GM21737 (cell line): ENCODE data around the gene CES1.
"Not testable (repeated sequence)": the region's sequence is repeated elsewhere in the genome, so short reads cannot be mapped to it uniquely, and the experiment has no call there.

Source experiments
- ATAC-seq: cut with Tn5 transposase; IDR thresholded peaks from one replicate; pipeline ENCODE4 v1.9.1; 2021; ENCODE audit warnings: mild to moderate bottlenecking, moderate library complexity; ENCODE audit not compliant: unreplicated experiment

The CES1 gene

DNA sequence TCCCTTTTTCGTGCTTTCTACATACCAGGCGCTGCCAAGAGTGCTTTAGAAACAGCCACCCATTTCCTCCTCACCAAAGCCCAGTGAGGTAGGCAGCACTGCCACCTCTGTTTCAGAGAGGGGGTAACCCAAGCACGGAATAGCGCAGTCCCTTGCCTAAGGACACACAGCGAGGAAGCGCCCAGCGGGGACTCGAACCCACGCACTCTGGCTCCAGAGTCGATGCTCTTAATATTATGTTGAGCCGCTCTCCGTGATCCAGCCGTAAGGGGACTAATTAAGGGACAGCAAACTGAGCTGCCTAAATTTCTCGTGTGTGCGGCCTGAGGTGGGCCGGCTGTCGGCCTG is 497 bp downstream of the CES1 start:
- ATAC-seq, result no peak

DNA sequence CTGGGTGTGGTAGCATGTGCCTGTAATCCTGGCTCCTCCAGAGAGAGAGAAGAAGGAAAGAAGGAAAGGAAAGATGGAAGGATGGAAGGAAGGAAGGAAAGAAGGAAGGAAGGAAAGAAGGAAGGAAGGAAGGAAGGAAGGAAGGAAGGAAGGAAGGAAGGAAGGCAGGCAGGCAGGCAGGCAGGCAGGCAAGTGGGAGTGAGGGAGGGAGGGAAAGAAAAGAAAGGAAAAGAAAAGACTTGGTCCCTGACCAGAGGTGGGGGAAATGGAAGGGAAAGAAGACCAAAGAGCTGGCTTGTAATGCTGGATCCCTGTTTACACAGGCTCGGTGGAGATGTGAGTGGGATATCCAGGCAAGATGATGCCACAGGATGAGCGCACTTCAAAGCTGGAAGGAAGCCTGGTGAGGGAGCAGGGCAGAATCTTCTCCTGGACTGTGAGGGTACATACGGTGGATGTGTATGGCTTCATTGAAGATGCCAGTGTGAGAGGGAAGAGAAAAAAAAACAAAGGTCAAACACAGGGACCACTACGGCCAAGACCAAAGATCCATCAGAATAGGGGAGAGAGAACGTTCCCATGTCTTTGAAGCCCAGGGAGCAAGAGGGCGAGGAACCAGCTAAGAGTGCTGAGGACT is 2.1 kb downstream of the CES1 start:
- no peak for ATAC-seq

DNA sequence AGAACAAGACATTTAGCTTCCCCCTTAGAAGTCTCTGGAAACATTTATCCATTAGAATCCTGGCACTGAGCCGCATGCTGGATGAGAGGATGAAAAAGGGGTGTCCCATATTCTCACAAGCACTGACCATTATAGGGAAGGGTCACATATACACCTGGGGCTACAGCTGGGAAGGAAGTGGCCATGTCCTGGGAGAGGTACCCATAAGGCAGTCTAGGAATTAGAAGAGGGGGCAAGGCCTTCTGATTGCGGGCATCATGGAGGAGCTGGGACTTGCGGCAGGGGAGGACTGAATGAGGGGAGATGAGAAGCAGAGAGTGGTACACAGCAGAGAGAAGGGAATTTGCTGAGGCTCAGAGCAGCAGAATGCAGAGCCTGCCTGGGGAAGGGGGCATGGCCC is 3.7 kb downstream of the CES1 start:
- ATAC-seq, result not testable (repeated sequence)

- ATAC-seq, result no peak
Observed at GRCh38 chr16:55828680-55829079, 4.2 kb downstream of the CES1 start.

DNA sequence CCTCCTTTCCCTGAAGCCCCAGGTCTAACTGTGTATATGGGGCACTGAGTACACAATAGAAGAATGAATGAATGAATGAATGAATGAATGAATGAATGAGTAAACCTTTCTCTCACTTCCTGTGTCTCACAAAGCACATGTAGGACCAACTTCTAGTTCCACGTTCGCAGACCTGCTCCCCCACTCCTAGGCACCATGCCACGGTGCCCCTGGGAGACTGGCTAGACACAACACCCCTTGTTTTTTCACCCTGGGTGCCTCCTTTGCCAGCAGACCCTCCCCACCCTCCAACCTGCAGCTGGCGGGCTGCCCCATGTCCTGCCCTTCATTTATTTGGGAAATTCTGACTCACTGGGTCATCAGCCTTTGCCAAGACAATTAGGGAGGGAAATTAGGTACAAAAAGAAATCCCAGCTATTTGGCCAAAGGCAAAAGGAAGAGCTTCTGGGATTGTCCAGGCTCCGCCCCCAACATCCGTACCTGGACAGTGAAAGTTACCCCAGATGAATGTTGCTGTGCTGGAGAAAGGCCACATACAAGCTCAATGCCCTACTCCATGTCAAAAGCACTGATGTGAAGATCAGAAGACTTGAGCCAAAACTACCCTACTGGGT is 7.7 kb downstream of the CES1 start:
- ATAC-seq, result no peak

- no peak for ATAC-seq
Observed at GRCh38 chr16:55824473-55825000, 8.4 kb downstream of the CES1 start.

- no peak for ATAC-seq
Observed at GRCh38 chr16:55822280-55822810, 10.6 kb downstream of the CES1 start.

DNA sequence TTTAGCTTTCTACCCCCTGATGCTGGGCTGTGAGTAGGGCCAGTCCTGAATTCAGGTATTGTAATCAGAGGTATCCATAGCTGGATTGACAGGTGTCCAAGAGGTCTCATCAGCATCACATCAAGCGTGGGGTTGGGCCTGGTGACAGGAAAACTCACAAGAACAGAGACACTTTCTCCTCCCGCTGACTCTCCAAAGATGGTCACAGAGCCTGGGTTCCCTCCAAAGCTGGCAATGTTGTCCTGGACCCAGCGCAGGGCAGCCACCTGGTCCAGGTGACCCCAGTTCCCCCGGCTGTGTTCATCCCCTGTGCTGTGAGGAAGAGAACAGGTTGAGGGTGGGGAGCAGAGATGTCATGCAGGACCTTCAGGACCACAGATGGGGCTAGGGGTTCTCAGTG is 11.7 kb downstream of the CES1 start:
- ATAC-seq, result no peak

DNA sequence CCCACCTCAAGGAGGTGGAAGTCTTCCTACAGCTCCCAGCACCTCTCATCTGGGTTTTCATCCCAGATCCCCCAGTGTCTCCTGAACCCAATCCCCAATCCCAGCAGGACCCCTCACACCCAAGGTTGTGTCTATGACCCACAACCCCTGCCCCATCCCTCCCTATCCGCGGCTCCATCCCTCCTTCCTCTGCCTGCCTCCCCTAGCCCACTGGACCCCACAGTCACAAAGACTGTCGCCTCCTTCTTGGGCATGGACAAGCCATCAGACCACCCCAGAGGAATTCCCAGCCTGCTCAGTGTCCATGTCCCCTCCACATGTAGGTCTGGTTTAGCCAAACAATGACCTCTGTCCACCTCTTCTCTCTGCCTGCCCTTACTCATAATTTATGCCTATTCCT is 12.3 kb downstream of the CES1 start:
- no peak for ATAC-seq

GRCh38 chr16:55817236-55817912 is 15.5 kb downstream of the CES1 start:
- no peak for ATAC-seq

DNA sequence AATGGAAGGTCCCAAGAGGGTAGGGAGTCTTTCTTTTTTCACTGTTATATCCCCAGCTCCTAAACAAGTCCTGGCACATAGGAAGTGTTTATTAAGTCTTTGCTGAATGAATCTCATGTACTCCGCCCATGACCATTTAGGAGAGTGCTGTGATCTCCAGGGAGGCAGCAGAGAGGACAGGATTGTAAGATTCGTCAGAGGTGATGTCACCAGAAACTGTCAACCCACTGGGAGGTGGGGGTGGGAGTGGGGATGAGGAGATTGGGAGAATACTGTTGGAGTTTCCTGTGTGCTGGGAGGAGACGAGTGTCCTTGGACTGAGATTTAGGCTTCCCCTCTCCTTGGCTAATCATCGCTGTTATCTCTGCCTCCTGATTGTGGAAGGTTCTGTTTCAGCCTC is 16.7 kb downstream of the CES1 start:
- ATAC-seq, result not testable (repeated sequence)

DNA sequence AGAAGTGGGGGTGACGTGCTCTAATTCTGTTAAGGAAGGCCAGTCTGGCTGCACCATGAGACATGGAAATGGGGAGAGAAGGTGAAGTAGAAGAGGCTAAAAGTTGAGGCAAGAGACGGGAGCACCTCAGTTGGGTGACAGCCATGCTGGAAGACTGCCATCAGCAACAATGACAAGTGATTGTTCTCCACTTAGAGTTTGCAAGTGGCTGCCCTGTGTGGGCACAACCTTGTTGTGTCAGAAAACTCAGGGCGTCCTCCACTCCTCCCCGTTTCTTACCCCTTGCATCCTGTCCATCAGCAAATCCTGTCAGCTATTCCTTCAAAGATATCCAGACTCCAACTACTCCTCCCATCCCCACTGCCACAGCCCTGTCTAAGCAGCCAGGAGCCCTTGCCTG is 17.6 kb downstream of the CES1 start:
- no peak for ATAC-seq

- not testable (repeated sequence) for ATAC-seq
Observed at GRCh38 chr16:55814174-55814573, 18.7 kb downstream of the CES1 start.

DNA sequence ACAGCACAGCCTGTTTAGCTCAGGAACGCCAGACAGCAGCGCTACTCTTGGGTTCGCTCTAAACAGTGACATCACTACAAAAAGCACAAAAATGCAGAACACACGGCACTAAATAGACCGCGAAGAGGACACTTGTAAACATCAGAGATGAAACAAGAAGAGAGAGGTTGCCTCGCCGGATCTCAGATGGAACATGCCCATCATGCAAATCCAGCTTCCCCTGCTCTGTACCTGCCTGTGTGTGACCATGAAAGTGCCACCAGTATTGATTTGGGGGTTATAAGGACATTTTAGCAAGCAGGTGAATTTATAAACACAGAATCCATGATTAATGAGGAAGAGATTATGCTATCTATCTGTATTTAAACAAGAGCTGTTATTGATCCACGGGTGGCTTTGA is 19.2 kb downstream of the CES1 start:
- not testable (repeated sequence) for ATAC-seq

DNA sequence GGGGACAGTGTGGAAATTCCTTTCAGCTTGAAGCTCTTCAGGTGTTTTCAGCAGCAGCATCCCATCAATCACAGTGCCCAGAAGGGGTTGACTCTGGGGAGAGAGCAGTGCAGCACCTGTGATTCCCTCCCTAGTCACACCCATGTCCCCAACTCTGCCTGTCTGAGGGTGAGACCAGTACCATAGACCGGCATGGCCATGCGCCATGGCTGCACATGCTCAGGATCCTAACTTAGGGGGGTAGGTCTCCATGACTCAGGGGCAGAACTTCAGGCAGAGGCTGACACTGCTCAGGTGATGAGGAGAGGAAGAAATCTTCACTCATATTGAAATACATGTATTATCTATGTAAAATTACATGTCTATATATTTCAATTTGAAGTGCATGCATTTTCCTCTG is 19.9 kb downstream of the CES1 start:
- no peak for ATAC-seq

DNA sequence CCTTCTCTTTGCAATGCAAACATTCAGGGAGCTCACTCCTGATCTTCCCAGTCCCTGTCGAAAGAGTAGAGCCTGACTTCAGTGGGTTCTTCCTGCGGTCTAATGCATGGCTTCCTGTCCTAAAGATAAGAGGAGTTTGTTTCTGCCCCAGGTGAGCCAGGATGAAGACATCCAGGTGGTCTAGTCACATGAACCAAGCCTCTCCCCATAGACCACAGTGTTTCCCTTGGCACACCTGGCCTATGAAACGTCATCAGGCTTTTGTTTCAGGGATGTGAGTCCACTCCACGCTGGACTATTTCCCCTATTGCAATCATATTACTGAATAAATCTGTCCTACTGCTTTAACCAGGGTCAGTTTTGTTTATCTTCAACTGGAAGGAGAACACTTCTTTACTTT is 21.1 kb downstream of the CES1 start:
- ATAC-seq, result no peak

GRCh38 chr16:55810451-55810961 is 22.4 kb downstream of the CES1 start:
- ATAC-seq, result no peak

DNA sequence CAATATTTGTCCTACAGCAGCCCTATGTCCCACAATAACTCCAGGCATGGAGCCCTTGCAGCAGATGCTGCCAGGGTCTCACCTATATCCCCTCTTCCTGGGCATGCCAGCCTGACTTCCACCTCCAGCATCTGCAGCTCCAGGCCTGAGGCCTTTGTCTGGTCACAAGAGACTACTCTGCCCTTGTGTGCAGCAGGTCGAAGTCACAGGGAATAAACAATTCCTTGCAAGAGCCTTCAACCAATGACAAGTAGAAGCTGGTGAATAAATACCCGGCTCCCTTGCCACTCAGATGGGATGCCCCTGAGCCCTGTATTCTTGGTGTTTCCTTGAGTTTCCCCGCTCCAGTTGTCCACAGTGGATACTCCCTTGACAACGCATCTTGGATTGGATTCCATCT is 23.0 kb downstream of the CES1 start:
- ATAC-seq, result no peak

DNA sequence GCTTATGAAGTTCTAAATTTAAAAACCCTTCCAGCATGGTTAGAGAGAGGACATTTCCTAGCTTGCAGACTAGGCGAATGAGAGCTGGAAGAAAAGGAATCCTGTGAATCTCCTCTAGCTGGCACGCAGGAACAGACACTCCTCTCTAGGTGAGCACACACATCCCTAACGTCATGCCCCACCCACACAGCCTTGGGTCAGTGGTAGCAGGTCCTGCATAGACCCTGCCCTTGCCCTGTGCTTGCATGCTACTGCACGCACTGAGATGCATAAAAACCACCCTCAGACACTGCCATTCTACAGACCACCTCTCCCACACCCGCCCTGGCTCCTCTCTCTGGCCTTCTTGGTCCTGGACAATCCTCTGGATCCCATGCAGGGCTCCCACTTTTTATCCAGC is 23.5 kb downstream of the CES1 start:
- ATAC-seq, result no peak

- not testable (repeated sequence) for ATAC-seq
Observed at GRCh38 chr16:55808286-55808685, 24.6 kb downstream of the CES1 start.

DNA sequence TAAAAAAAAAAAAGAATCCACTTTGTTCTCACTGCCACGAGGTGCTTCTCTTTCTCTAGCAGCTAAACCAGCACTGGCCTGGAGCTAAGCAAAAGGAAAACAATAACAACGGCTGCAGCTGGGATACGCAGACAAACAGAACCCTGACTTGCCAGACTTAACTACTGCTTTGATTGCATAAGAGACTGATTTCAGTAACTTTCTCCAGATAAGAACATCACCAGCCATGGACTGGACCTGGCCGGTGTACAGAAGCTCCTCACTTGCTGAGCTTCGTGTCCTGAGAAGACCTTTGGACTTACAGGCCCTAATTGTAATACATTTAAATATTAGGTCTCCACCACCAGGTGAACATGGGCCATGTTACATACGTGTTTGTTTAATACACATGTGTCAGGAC is 27.8 kb downstream of the CES1 start:
- not testable (repeated sequence) for ATAC-seq

DNA sequence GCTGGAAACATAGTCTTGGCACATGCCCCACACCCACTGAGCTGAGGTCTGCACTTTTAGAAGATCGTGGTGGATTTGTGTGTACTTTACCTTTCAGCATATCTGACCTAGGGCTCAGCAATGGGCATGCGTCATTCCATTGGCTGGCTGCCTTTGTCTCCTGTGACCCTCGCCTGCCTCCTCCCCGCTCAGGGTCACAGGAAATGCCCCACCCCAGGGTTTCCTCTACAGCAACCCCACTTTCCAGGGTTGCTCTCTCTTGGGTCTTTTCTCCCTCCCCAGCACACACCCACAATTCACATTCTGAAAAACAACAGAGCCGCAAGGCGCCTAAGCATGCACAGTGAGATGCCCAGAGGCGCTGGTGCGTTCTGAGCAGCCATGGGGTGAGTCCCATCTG is 29.2 kb downstream of the CES1 start:
- ATAC-seq, result not testable (repeated sequence)
